ENCODE measurements around the gene PDS5A. TPM values are rescaled to one million over a fixed set of nuclear protein-coding genes. Genes with fewer than 3 reads are reported as not detected.
"Not testable (repeated sequence)": the region's sequence is repeated elsewhere in the genome, so short reads cannot be mapped to it uniquely, and the experiment has no call there.

PDS5A gene
- total RNA-seq, 1 experiment from 2014 or later: 89.8 TPM

- H3K4me1 ChIP-seq: no peaks in the 10 kb centered on the region
- no peaks in the 10 kb centered on the region for H3K9me3 ChIP-seq (replicated peaks)
- no peak overlapping the region for H3K4me3 ChIP-seq
- no peaks in the 10 kb centered on the region for H3K27me3 ChIP-seq
- peaks cover 57% of the 10 kb centered on the region for H3K36me3 ChIP-seq
- DNase-seq: no peak
- H3K27ac ChIP-seq: no peak overlapping the region
Measured at GRCh38 chr4:39850727-39851126, 127.0 kb downstream of the PDS5A start.

DNA sequence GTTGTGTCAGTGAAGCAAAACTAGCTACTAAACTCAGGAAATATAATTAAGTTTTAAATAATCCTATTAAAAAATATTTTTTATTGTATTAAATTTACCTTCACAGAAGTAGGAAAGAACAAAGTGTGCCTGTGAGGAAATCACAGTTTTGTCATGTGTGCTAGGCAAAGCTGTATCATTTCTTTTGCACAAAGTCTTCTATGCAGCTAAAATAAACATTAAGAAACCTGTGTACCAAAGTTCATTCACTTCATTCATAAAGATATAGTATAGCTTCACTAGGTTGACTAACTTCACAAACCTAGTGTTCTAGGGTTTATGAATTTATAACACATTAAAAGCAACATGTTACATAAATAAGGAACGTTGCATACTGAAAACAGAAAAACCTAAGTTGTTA, 131.0 kb downstream of the PDS5A start:
- Histone ChIP-seq H3K27ac (no peak overlapping the region), H3K4me1 (no peaks in the 10 kb centered on the region), H3K9me3 (replicated peaks) (no peaks in the 10 kb centered on the region), H3K4me3 (no peak overlapping the region), H3K36me3 (peaks cover 68% of the 10 kb centered on the region), H3K27me3 (no peaks in the 10 kb centered on the region)
- no peak for DNase-seq

- Histone ChIP-seq H3K4me3 (no peak overlapping the region), H3K27ac (no peak overlapping the region), H3K9me3 (replicated peaks) (no peaks in the 10 kb centered on the region), H3K27me3 (no peaks in the 10 kb centered on the region), H3K36me3 (peaks cover 74% of the 10 kb centered on the region), H3K4me1 (no peaks in the 10 kb centered on the region)
- no peak for DNase-seq
Measured at GRCh38 chr4:39846120-39846519, 131.6 kb downstream of the PDS5A start.

- Histone ChIP-seq H3K36me3 (peaks cover 83% of the 10 kb centered on the region), H3K27me3 (no peaks in the 10 kb centered on the region), H3K27ac (no peak overlapping the region), H3K9me3 (replicated peaks) (no peaks in the 10 kb centered on the region), H3K4me1 (no peaks in the 10 kb centered on the region), H3K4me3 (no peak overlapping the region)
- DNase-seq: no peak
Measured at GRCh38 chr4:39841894-39842293, 135.8 kb downstream of the PDS5A start.

DNA sequence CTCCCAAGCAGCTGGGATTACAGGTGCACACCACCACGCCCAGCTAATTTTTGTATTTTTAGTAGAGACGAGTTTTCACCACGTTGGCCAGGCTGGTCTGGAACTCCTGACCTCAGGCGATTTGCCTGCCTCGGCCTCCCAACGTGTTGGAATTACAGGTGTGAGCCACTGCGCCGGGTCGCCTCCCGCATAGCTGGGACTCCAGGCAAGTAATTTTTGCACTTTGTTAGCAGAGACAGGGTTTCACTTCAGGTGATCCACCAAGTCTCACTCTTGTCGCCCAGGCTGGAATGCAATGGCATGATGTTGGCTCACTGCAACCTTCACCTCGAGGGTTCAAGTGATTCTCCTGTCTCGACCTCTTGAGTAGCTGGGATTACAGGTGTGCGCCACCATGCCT, 137.2 kb downstream of the PDS5A start:
- H3K4me3 ChIP-seq; H3K9me3 ChIP-seq (replicated peaks); H3K4me1 ChIP-seq; H3K27me3 ChIP-seq; H3K27ac ChIP-seq; DNase-seq: not testable (repeated sequence)
- H3K36me3 ChIP-seq: peaks cover 82% of the 10 kb centered on the region

GRCh38 chr4:39840027-39840426, 137.7 kb downstream of the PDS5A start:
- H3K36me3 ChIP-seq: peaks cover 85% of the 10 kb centered on the region
- no peaks in the 10 kb centered on the region for H3K9me3 ChIP-seq (replicated peaks)
- no peak for DNase-seq
- no peak overlapping the region for H3K27ac ChIP-seq
- H3K4me3 ChIP-seq: no peak overlapping the region
- no peaks in the 10 kb centered on the region for H3K4me1 ChIP-seq
- no peaks in the 10 kb centered on the region for H3K27me3 ChIP-seq

GRCh38 chr4:39838431-39838830, 139.3 kb downstream of the PDS5A start:
- not testable (repeated sequence) for H3K9me3 ChIP-seq (replicated peaks); H3K4me3 ChIP-seq; DNase-seq; H3K27me3 ChIP-seq; H3K4me1 ChIP-seq; H3K27ac ChIP-seq
- peaks cover 83% of the 10 kb centered on the region for H3K36me3 ChIP-seq

DNA sequence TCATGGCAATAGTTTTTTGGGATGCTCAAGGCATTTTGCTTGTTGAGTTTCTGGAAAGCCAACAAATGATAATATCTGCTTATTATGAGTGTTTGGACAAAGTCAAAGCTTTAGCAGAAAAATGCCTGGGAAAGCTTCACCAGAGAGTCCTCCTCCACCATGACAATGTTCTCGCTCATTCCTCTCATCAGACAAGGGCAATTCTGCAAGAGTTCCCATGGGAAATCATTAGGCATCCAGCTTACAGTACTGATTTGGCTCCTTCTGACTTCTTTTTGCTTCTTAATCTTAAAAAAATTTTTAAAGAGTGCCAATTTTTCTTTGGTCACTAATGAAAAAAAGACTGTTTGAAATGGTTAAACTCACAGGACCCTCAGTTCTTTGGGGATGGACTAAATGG, 143.4 kb downstream of the PDS5A start:
- Histone ChIP-seq H3K27ac (no peak overlapping the region), H3K36me3 (peaks cover 75% of the 10 kb centered on the region), H3K27me3 (no peaks in the 10 kb centered on the region), H3K4me1 (no peaks in the 10 kb centered on the region), H3K9me3 (replicated peaks) (no peaks in the 10 kb centered on the region), H3K4me3 (no peak overlapping the region)
- no peak for DNase-seq

DNA sequence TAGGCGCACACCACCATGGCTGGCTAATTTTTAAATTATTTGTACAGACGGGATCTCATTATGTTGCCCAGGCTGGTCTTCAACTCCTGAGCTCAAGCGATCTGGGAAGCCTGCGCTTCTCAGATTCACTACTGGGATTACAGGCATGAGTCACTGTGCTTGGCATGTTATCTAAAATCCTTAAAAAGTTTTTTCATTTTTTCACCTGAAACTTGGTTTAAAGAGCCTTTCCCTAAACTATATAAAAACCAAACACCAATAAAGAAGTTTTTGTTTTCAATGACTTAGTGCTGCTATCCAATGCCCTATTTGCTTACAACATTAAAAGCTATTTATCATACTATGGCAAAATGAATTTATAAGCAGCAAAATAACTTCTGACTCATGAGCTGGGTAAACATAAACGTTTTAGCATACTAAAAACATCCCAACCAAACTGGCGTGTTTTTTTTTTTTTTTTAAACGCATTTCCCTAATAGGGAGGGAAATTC, 151.9 kb downstream of the PDS5A start:
- Histone ChIP-seq H3K9me3 (replicated peaks) (no peaks in the 10 kb centered on the region), H3K4me1 (no peaks in the 10 kb centered on the region), H3K4me3 (no peak overlapping the region), H3K27me3 (no peaks in the 10 kb centered on the region), H3K36me3 (peaks cover 47% of the 10 kb centered on the region), H3K27ac (no peak overlapping the region)
- DNase-seq: no peak

DNA sequence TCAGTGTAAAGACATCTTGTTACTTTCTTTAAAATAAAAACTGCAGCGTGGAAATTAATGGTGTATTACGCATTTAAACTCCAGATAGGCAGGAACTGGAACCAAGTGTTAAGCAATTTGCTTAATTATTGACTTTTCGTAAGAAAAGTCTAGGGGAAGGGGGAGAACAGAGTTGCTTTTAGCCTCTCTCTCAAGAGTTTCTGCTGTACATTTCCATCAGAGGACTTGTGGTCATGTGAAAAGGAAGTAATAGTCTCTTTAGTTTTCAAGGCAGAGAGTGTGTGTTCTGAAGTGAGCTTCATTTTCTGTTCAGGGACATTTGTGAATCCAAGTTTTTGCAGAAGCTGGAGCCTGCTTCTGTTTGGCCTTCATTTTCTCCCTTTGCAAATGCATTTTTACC, 152.6 kb downstream of the PDS5A start:
- DNase-seq: no peak
- Histone ChIP-seq H3K27ac (no peak overlapping the region), H3K4me3 (no peak overlapping the region), H3K36me3 (peaks cover 40% of the 10 kb centered on the region), H3K4me1 (no peaks in the 10 kb centered on the region), H3K9me3 (replicated peaks) (no peaks in the 10 kb centered on the region), H3K27me3 (no peaks in the 10 kb centered on the region)

DNA sequence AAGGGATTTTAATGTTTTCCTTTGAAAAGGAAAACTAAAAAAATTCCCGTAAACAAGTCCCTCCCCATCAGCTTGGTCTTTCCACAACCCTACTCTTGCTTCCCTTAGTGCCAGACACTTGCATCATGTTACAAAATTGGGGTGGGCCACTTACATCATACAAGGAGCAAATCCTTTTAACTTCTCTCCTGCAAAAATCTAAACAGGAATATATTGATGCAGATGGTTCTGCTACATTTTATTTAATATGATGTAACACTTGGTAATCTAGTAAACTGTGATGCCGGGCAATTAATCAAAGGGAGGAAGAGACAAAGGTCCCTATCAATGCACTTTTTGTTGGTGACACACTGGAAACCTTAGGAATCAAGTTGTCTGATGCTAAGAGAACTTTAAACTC, 154.5 kb downstream of the PDS5A start:
- Histone ChIP-seq H3K36me3 (peaks cover 26% of the 10 kb centered on the region), H3K27me3 (no peaks in the 10 kb centered on the region), H3K9me3 (replicated peaks) (no peaks in the 10 kb centered on the region), H3K4me3 (no peak overlapping the region), H3K27ac (no peak overlapping the region), H3K4me1 (no peaks in the 10 kb centered on the region)
- DNase-seq: no peak

GRCh38 chr4:39822662-39823061, 155.0 kb downstream of the PDS5A start:
- DNase-seq: no peak
- Histone ChIP-seq H3K27ac (no peak overlapping the region), H3K4me3 (no peak overlapping the region), H3K36me3 (peaks cover 21% of the 10 kb centered on the region), H3K27me3 (no peaks in the 10 kb centered on the region), H3K4me1 (no peaks in the 10 kb centered on the region), H3K9me3 (replicated peaks) (no peaks in the 10 kb centered on the region)

DNA sequence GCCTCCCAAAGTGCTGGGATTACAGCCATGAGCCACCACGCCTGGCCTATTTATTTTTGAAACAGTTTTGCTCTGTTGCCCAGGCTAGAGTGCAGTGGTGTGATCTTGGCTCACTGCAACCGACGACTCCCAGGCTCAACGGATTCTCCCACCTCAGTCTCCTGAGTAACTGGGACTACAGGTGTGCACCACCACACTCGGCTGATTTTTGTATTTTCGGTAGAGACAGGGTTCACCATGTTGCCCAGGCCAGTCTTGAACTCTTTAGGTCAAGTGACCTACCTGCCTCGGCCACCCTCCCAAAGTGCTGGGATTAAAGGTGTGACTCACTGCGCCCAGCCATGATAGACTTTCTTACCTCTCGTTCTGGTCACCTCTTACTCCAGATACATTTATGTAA, 155.8 kb downstream of the PDS5A start:
- no peak overlapping the region for H3K4me3 ChIP-seq
- H3K36me3 ChIP-seq: peaks cover 14% of the 10 kb centered on the region
- no peak overlapping the region for H3K27ac ChIP-seq
- no peaks in the 10 kb centered on the region for H3K9me3 ChIP-seq (replicated peaks)
- H3K4me1 ChIP-seq: no peaks in the 10 kb centered on the region
- DNase-seq: no peak
- H3K27me3 ChIP-seq: no peaks in the 10 kb centered on the region

GRCh38 chr4:39820186-39820585, 157.5 kb downstream of the PDS5A start:
- H3K36me3 ChIP-seq: peaks cover 7% of the 10 kb centered on the region
- H3K27me3 ChIP-seq: no peaks in the 10 kb centered on the region
- no peaks in the 10 kb centered on the region for H3K9me3 ChIP-seq (replicated peaks)
- H3K4me3 ChIP-seq: no peak overlapping the region
- DNase-seq: no peak
- H3K4me1 ChIP-seq: no peaks in the 10 kb centered on the region
- H3K27ac ChIP-seq: no peak overlapping the region

- Histone ChIP-seq H3K27ac (no peak overlapping the region), H3K4me3 (no peak overlapping the region), H3K36me3 (no peaks in the 10 kb centered on the region), H3K9me3 (replicated peaks) (no peaks in the 10 kb centered on the region), H3K4me1 (no peaks in the 10 kb centered on the region), H3K27me3 (no peaks in the 10 kb centered on the region)
- DNase-seq: no peak
Measured at GRCh38 chr4:39818646-39819045, 159.1 kb downstream of the PDS5A start.

- no peaks in the 10 kb centered on the region for H3K27me3 ChIP-seq
- H3K9me3 ChIP-seq (replicated peaks): no peaks in the 10 kb centered on the region
- no peaks in the 10 kb centered on the region for H3K4me1 ChIP-seq
- no peak overlapping the region for H3K4me3 ChIP-seq
- no peak overlapping the region for H3K27ac ChIP-seq
- H3K36me3 ChIP-seq: no peaks in the 10 kb centered on the region
- DNase-seq: peak in 1 of 2 experiments; percentile 13
Measured at GRCh38 chr4:39814403-39815185, 163.1 kb downstream of the PDS5A start.
